ENCODE results near the gene OR4A5. TPM values are rescaled to one million over a fixed set of nuclear protein-coding genes. Genes with fewer than 3 reads are reported as not detected.
"Not testable (repeated sequence)": the region's sequence is repeated elsewhere in the genome, so short reads cannot be mapped to it uniquely, and the experiment has no call there.

Gene OR4A5, protein sequence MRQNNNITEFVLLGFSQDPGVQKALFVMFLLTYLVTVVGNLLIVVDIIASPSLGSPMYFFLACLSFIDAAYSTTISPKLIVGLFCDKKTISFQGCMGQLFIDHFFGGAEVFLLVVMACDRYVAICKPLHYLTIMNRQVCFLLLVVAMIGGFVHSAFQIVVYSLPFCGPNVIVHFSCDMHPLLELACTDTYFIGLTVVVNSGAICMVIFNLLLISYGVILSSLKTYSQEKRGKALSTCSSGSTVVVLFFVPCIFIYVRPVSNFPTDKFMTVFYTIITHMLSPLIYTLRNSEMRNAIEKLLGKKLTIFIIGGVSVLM
- total RNA-seq, result not detected
- long read RNA-seq, result 0 reads

DNA sequence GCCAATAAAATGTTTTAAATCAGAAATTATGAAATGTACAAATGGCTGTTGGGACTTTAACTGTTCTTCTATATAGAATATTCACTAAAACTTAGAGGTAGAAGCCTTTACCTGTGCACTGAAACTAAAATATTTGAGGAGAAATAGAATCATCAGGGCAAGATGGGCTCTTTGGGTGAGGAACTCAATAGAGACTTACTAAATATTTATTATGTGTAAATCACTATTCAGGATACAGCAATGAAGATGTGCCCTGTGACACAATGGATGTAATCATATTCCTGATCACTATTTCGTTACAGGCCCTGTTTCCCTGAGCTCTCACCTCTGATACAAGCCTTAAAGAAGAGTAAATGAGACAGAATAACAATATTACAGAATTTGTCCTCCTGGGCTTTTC lies at the start of gene OR4A5:
Gene OR4A5, plus strand, starts transcription at position 301 of the 400 bp plus-strand sequence. Its CDS starts 53 bp downstream, at position 354.
- ATAC-seq (ENCODE audit: poor library complexity); intact Hi-C loops (cut with DNase I); DNase-seq: not testable (repeated sequence)

DNA sequence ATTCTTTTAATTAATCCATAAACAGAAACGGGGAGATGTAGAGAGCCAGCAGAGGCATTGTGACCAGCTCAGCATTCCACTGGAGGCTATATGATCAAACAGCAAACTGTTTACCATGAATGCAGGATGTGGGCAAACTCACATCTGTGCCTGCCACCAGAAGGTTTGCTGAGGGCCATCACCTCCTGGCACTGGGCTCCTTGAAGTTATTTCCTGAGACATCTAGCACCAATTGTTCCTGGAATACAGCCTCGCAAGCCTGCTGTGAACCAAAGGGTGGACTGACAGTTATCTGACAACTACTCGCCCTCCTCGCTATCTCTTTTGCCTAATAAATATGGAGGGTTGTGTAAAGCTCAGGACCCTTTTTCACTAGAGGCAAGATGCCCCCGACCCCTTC lies 13.5 kb downstream of the OR4A5 start:
- ATAC-seq (ENCODE audit: poor library complexity); intact Hi-C loops (cut with DNase I); DNase-seq: not testable (repeated sequence)

Other genes with a start within 250 kb of the OR4A5 start
- gene OR4C46, start 102.8 kb upstream of the OR4A5 start, total RNA-seq, result not detected